Measurements from ENCODE around the gene TPSAB1. TPM values are rescaled to one million over a fixed set of nuclear protein-coding genes. Genes with fewer than 3 reads are reported as not detected.

Gene TPSAB1
- total RNA-seq, 1 donor from 2014 or later: not detected

DNA sequence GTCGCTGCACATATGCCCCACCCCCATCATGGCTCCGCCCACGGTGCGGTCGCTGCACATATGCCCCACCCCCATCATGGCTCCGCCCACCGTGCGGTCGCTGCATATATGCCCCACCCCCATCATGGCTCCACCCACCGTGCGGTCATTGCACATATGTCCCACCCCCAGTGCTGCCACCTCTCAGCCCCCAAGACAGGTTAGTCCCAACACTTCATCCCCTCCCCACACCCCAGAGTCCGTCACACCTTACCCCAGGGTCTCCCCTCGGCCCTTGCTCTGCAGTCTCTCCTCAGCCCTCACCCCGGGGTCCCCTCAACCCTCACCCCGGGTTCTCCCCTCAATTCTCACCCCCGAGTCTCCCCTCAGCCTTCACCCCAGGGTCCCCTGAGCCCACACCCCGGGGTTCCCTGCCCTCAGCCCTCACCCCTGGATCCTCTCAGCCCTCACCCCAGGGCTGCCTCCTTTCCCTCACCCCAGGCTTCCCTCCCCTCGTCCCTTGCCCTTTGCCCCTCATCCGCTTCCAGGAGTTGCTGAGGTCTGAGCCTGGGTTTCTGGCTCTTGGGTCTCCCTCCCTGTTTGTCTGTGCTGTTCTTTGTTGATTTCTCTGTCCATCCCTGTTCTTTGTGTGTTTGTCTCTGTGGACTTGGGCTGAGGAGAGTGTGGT, 41.0 kb upstream of the TPSAB1 start:
- Mint-ChIP-seq H3K27me3 (ENCODE audit: low read depth) (no peaks in the 10 kb centered on the region), H3K27ac (ENCODE audit: unreplicated experiment) (no peak overlapping the region), H3K9me3 (ENCODE audit: low read depth) (no peaks in the 10 kb centered on the region), H3K36me3 (ENCODE audit: low read depth) (peaks cover 10% of the 10 kb centered on the region), H3K4me1 (ENCODE audit: low read depth) (no peaks in the 10 kb centered on the region), H3K4me3 (ENCODE audit: unreplicated experiment) (no peak overlapping the region)
- TF ChIP-seq, protein P1, sequence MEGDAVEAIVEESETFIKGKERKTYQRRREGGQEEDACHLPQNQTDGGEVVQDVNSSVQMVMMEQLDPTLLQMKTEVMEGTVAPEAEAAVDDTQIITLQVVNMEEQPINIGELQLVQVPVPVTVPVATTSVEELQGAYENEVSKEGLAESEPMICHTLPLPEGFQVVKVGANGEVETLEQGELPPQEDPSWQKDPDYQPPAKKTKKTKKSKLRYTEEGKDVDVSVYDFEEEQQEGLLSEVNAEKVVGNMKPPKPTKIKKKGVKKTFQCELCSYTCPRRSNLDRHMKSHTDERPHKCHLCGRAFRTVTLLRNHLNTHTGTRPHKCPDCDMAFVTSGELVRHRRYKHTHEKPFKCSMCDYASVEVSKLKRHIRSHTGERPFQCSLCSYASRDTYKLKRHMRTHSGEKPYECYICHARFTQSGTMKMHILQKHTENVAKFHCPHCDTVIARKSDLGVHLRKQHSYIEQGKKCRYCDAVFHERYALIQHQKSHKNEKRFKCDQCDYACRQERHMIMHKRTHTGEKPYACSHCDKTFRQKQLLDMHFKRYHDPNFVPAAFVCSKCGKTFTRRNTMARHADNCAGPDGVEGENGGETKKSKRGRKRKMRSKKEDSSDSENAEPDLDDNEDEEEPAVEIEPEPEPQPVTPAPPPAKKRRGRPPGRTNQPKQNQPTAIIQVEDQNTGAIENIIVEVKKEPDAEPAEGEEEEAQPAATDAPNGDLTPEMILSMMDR (IDR thresholded peaks at IDR 0.05): no peak
- no peak for DNase-seq (ENCODE audit: low spot score)

GRCh38 chr16:1200014-1200627, 40.4 kb upstream of the TPSAB1 start:
- Mint-ChIP-seq H3K9me3 (ENCODE audit: low read depth) (no peaks in the 10 kb centered on the region), H3K36me3 (ENCODE audit: low read depth) (peaks cover 10% of the 10 kb centered on the region), H3K4me1 (ENCODE audit: low read depth) (no peaks in the 10 kb centered on the region), H3K4me3 (ENCODE audit: unreplicated experiment) (no peak overlapping the region), H3K27ac (ENCODE audit: unreplicated experiment) (no peak overlapping the region), H3K27me3 (ENCODE audit: low read depth) (no peaks in the 10 kb centered on the region)
- TF ChIP-seq, protein P1 (IDR thresholded peaks at IDR 0.05): no peak
- DNase-seq (ENCODE audit: low spot score): no peak

- H3K4me3 Mint-ChIP-seq (ENCODE audit: unreplicated experiment): no peak overlapping the region
- H3K4me1 Mint-ChIP-seq (ENCODE audit: low read depth): no peaks in the 10 kb centered on the region
- TF ChIP-seq, protein P1 (IDR thresholded peaks at IDR 0.05): no peak
- H3K9me3 Mint-ChIP-seq (ENCODE audit: low read depth): no peaks in the 10 kb centered on the region
- no peaks in the 10 kb centered on the region for H3K27me3 Mint-ChIP-seq (ENCODE audit: low read depth)
- H3K27ac Mint-ChIP-seq (ENCODE audit: unreplicated experiment): no peak overlapping the region
- DNase-seq (ENCODE audit: low spot score): no peak
- peaks cover 14% of the 10 kb centered on the region for H3K36me3 Mint-ChIP-seq (ENCODE audit: low read depth)
These were observed 39.1 kb upstream of the TPSAB1 start for GRCh38 chr16:1201444-1201843.

- TF ChIP-seq, protein P1 (IDR thresholded peaks at IDR 0.05): no peak
- no peaks in the 10 kb centered on the region for H3K27me3 Mint-ChIP-seq (ENCODE audit: low read depth)
- DNase-seq (ENCODE audit: low spot score): no peak
- H3K36me3 Mint-ChIP-seq (ENCODE audit: low read depth): peaks cover 14% of the 10 kb centered on the region
- H3K4me1 Mint-ChIP-seq (ENCODE audit: low read depth): no peaks in the 10 kb centered on the region
- no peak overlapping the region for H3K27ac Mint-ChIP-seq (ENCODE audit: unreplicated experiment)
- no peaks in the 10 kb centered on the region for H3K9me3 Mint-ChIP-seq (ENCODE audit: low read depth)
- no peak overlapping the region for H3K4me3 Mint-ChIP-seq (ENCODE audit: unreplicated experiment)
These were observed 38.2 kb upstream of the TPSAB1 start for GRCh38 chr16:1202274-1202673.

- Mint-ChIP-seq H3K36me3 (ENCODE audit: low read depth) (peaks cover 22% of the 10 kb centered on the region), H3K4me1 (ENCODE audit: low read depth) (no peaks in the 10 kb centered on the region), H3K9me3 (ENCODE audit: low read depth) (no peaks in the 10 kb centered on the region), H3K4me3 (ENCODE audit: unreplicated experiment) (no peak overlapping the region), H3K27me3 (ENCODE audit: low read depth) (no peaks in the 10 kb centered on the region), H3K27ac (ENCODE audit: unreplicated experiment) (no peak overlapping the region)
- no peak for DNase-seq (ENCODE audit: low spot score)
- TF ChIP-seq, protein P1 (IDR thresholded peaks at IDR 0.05): no peak
These were observed 35.6 kb upstream of the TPSAB1 start for GRCh38 chr16:1204933-1205332.

Data from chondrocyte (in vitro differentiated cells).